Activated CD4-positive, alpha-beta T cell treated with anti-CD3 and anti-CD28 coated beads for 36 hours (primary cell): ENCODE results near the gene C20orf204. TPM values are rescaled to one million over a fixed set of nuclear protein-coding genes. Genes with fewer than 3 reads are reported as not detected.

Source experiments
- ATAC-seq: fragments of 200-7000 bp; cut with Tn5 transposase; one replicate; pipeline ENCODE4 v1.10.0; 2021; ENCODE audit warnings: mild to moderate bottlenecking, moderate library complexity
- CTCF ChIA-PET: fragments of 350-600 bp; sonication (Branson Sonifier 250); formaldehyde crosslinking; loops from one replicate; lab custom pipeline; 2021; ENCODE audit warnings: antibody characterized with exemption; lab: Charles Lee
- POLR2A ChIA-PET: fragments of 350-600 bp; sonication (Branson Sonifier 250); formaldehyde crosslinking; loops from one replicate; lab custom pipeline; 2021; ENCODE audit warnings: antibody characterized with exemption, inconsistent platforms; lab: Charles Lee
- DNase-seq: peaks from one replicate; pipeline ENCODE4 v3.0.0-alpha.2; 2020
- H3K27ac Mint-ChIP-seq: one replicate; pipeline ENCODE4 v1.8.0; 2021; ENCODE audit warnings: mixed read lengths
- H3K27me3 Mint-ChIP-seq: one replicate; pipeline ENCODE4 v1.8.0; 2021; ENCODE audit warnings: mixed read lengths
- H3K36me3 Mint-ChIP-seq: one replicate; pipeline ENCODE4 v1.8.0; 2021; ENCODE audit warnings: low read depth, mixed read lengths
- H3K4me1 Mint-ChIP-seq: one replicate; pipeline ENCODE4 v1.8.0; 2021; ENCODE audit warnings: mixed read lengths
- H3K4me3 Mint-ChIP-seq: one replicate; pipeline ENCODE4 v1.8.0; 2021; ENCODE audit warnings: mild to moderate bottlenecking, moderate library complexity, mixed read lengths
- H3K9me3 Mint-ChIP-seq: one replicate; pipeline ENCODE4 v1.8.0; 2021; ENCODE audit warnings: low read depth, mixed read lengths
- intact Hi-C, 2 experiments: fragments of 100-400 bp; cut with DNase I in 1 of 2; cut with micrococcal nuclease in 1 of 2; formaldehyde crosslinking; loops; one replicate each; pipeline versions ENCODE4 v1.14.2 to v1.15.1; 2022 to 2024; cut with DNase I, micrococcal nuclease
- total RNA-seq, 2 experiments: library from RNA; stranded (reverse); gene quantifications; one replicate each; pipeline ENCODE4 v1.2.3, GENCODE V29; 2021

Gene C20orf204
- total RNA-seq, 2 experiments from 2014 or later: 2.3 to 3.3 TPM

DNA sequence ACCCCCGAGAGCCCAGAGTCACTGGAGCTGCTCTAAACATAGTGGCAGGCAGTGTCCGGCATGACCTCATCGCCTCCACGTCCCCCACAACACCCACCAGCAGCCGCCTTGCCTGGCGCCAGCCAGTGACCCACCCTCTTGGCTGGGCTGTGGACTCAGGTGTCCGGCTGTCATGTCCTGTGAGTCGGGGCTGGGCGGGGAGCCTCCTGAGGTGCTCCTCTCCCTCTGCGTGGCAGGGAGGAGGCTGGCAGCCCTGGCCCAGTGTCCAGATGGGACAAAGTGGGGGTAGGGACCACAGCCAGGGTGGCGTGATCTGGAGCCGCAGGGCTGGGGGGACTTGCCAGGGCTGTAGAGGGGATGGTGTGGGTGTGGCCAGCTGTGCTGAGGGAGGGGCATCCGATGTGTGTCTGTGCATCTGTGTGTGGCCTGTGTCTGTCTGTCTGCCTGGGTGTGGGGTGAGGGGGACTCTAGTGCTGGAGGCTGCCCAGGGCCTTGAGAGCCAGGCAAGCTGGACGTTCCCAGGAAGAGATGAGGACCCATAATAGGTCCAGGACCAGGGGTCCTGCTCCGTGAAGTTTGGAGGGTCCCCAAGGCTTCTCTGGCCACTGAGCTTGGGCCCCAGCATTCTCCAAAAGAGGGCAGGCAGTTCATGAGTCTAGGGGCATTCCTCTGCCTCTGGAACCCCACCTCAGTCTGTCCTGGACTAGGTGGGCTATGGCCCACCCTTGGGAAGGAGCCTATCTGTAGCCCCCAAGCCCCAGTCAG lies 15.8 kb downstream of the C20orf204 start:
- Mint-ChIP-seq H3K27me3 (peaks cover 38% of the 10 kb centered on the region), H3K9me3 (no peaks in the 10 kb centered on the region), H3K27ac (no peak overlapping the region), H3K36me3 (no peaks in the 10 kb centered on the region), H3K4me3 (no peak overlapping the region), H3K4me1 (peaks cover 2% of the 10 kb centered on the region)
- ATAC-seq (no peak), DNase-seq (no peak)
- ChIA-PET CTCF (interaction anchor here (0.7 to 1.2 kb wide), 3 partner anchors 11 to 344 kb away, joined by 3 to 5 read pairs (median 5); no protein-coding TSS in a partner anchor), POLR2A (no interaction called here)
- intact Hi-C loops: no loop called here

DNA sequence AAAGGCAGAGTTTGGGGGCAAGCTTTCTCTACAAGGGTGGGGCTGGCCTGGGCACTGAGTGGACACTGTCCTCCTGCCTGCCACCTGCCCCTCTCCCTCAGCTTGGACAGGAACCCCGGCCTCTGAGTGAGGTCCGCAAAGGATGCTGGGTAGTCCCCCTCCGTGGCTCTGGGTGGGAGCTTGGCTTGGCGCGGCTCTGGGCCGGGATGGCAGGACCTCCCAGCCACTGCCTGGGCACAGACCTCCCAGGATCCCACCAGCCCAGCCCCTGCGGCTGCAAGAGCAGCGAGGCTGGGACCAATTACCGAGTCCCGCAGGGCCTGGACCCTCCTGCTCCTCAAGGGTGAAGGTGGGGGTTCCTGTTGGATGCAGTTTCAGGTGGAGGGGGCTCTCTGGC lies 16.3 kb downstream of the C20orf204 start:
- DNase-seq: no peak
- ATAC-seq: no peak
- POLR2A ChIA-PET: no interaction called here
- CTCF ChIA-PET: interaction anchor here (0.7 to 1.4 kb wide), 5 partner anchors 13 to 345 kb away, joined by 3 to 5 read pairs (median 3); no protein-coding TSS in a partner anchor
- Mint-ChIP-seq H3K27me3 (peaks cover 32% of the 10 kb centered on the region), H3K9me3 (no peaks in the 10 kb centered on the region), H3K27ac (no peak overlapping the region), H3K4me3 (no peak overlapping the region), H3K4me1 (peaks cover 4% of the 10 kb centered on the region), H3K36me3 (no peaks in the 10 kb centered on the region)
- intact Hi-C loops: no loop called here

- CTCF ChIA-PET: interaction anchor here (1.0 to 1.6 kb wide), 5 partner anchors 14 to 67 kb away, joined by 3 to 4 read pairs (median 3); partner anchors contain the start of gene LKAAEAR1
- intact Hi-C loops: no loop called here
- peaks cover 30% of the 10 kb centered on the region for H3K27me3 Mint-ChIP-seq
- no peaks in the 10 kb centered on the region for H3K9me3 Mint-ChIP-seq
- DNase-seq (no peak), ATAC-seq (no peak)
- POLR2A ChIA-PET: no interaction called here
- H3K4me3 Mint-ChIP-seq: no peak overlapping the region
- no peak overlapping the region for H3K27ac Mint-ChIP-seq
- H3K4me1 Mint-ChIP-seq: peaks cover 11% of the 10 kb centered on the region
- no peaks in the 10 kb centered on the region for H3K36me3 Mint-ChIP-seq
Observed at GRCh38 chr20:64052987-64053840, 17.2 kb downstream of the C20orf204 start.

DNA sequence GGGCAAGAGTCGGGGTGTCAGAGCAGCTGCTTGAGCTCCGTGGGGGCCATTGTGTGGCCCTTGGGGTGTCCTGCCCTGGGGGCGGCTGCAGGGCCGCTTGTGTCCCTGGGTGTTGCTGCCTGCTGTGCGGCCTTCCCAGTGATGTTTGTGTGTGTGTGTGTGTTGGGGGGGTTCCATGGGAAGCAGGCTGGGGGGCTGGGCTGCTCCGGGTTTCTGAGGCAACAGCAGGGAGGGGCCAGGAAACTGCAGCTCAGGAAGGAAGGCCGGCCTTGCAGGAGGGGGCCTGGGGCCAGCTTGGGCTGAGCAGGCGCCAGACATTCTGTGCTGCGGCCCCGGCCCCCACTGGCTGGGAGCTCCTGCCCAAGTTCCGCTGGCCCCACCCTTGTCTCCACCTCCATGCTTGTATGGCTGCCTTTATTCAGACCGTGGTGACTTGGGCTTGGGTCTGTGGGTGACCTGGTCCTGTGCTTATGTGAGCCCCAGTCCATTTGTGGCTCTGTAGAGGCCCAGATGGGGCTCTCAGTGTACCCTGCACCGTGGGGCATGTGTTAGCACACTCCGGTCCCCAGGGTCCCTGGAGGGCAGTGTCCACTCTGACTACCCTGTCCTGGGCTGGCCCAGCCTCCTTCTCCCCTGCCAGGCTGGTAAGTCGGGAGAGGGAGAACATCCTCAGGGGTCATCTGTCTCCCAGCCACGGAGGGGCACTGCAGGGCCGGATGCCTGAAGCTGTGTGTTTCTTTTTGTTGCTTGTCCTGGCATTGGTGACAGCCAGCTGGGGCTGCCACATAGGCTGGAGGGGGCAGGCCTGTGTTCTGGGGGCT lies 18.1 kb downstream of the C20orf204 start:
- DNase-seq (no peak), ATAC-seq (no peak)
- no peaks in the 10 kb centered on the region for H3K9me3 Mint-ChIP-seq
- intact Hi-C loops: no loop called here
- ChIA-PET POLR2A (no interaction called here), CTCF (interaction anchor here (1.0 to 1.6 kb wide), 4 partner anchors 15 to 66 kb away, joined by 3 to 4 read pairs (median 4); partner anchors contain the start of gene LKAAEAR1)
- H3K27ac Mint-ChIP-seq: no peak overlapping the region
- H3K36me3 Mint-ChIP-seq: no peaks in the 10 kb centered on the region
- H3K4me3 Mint-ChIP-seq: no peak overlapping the region
- peaks cover 15% of the 10 kb centered on the region for H3K4me1 Mint-ChIP-seq
- peaks cover 28% of the 10 kb centered on the region for H3K27me3 Mint-ChIP-seq

- peaks cover 14% of the 10 kb centered on the region for H3K4me1 Mint-ChIP-seq
- DNase-seq (no peak), ATAC-seq (no peak)
- H3K36me3 Mint-ChIP-seq: no peaks in the 10 kb centered on the region
- H3K9me3 Mint-ChIP-seq: no peaks in the 10 kb centered on the region
- CTCF ChIA-PET: no interaction called here
- H3K27ac Mint-ChIP-seq: no peak overlapping the region
- peaks cover 23% of the 10 kb centered on the region for H3K27me3 Mint-ChIP-seq
- no peak overlapping the region for H3K4me3 Mint-ChIP-seq
- intact Hi-C loops: loop anchor here in 1 of 2 experiments (1.0 to 5.0 kb wide), 2 partner anchors 14 to 73 kb away; partner anchors contain the start of gene PRPF6
- POLR2A ChIA-PET: no interaction called here
Observed at GRCh38 chr20:64055396-64055892, 19.5 kb downstream of the C20orf204 start.

DNA sequence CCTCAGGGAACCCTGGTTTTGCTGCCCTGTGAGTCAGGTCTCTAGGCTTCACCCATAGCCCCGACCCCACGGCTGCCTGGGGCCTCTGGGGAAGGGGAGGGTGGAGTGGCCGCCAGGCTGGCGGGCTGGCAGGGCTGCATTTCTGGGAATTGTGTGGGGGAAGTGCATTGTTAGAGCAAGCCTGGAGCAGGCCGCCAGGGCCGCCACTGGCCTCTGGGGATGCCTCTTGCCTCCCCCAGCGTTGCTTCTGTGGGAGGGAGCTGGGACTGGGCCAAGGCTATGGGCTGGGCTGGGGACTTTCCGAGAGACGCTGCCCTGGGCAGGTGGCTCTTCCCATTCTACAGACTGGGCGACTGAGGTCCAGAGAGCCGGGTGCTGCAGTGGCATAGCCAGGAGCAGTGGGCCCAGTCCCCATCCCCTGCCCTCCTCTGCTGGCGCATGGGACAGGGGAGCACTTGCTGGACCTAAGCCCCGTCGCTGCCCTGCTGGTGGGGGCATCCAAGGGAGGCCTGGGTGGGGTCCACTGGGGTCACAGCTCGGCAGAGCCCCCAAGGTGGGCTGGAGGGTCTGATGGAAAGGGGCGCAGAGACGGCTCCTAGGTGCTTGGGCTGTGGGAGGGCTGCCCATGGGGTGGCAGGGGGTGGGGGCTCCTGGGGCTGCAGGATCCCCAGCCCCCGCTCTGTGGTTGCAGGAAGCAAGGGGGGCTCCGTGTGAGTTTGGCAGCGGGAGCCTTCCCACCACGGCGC lies 20.1 kb downstream of the C20orf204 start:
- H3K4me3 Mint-ChIP-seq: no peak overlapping the region
- POLR2A ChIA-PET: no interaction called here
- peaks cover 14% of the 10 kb centered on the region for H3K4me1 Mint-ChIP-seq
- DNase-seq (no peak), ATAC-seq (no peak)
- intact Hi-C loops: loop anchor here (1.0 to 5.0 kb wide), 3 partner anchors 15 to 349 kb away; partner anchors contain the start of genes ARFRP1 (in 1 of the 2) and PRPF6 (in 1 of the 2)
- H3K9me3 Mint-ChIP-seq: no peaks in the 10 kb centered on the region
- CTCF ChIA-PET: interaction anchor here (0.6 to 1.7 kb wide), 7 partner anchors 10 to 464 kb away, joined by 3 to 6 read pairs (median 3); no protein-coding TSS in a partner anchor
- peaks cover 18% of the 10 kb centered on the region for H3K27me3 Mint-ChIP-seq
- H3K27ac Mint-ChIP-seq: no peak overlapping the region
- H3K36me3 Mint-ChIP-seq: no peaks in the 10 kb centered on the region

DNA sequence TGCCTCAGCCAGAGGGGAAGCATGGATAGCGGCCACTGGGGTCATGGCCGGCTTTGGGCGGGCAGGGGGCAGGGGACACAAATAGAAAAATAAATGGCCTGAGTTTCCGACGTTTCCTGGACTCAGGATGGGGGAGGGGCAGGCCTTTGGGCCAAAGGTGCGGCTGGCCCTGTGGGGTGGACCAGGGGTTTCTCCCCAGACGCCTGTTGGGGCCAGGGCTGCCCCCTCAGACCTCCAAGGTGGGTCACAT lies 20.6 kb downstream of the C20orf204 start:
- ATAC-seq (no peak), DNase-seq (no peak)
- ChIA-PET POLR2A (no interaction called here), CTCF (interaction anchor here (0.6 to 1.7 kb wide), 7 partner anchors 10 to 465 kb away, joined by 3 to 6 read pairs (median 3); no protein-coding TSS in a partner anchor)
- H3K36me3 Mint-ChIP-seq: no peaks in the 10 kb centered on the region
- no peaks in the 10 kb centered on the region for H3K9me3 Mint-ChIP-seq
- peaks cover 14% of the 10 kb centered on the region for H3K4me1 Mint-ChIP-seq
- peaks cover 17% of the 10 kb centered on the region for H3K27me3 Mint-ChIP-seq
- no peak overlapping the region for H3K4me3 Mint-ChIP-seq
- no peak overlapping the region for H3K27ac Mint-ChIP-seq
- intact Hi-C loops: loop anchor here (2.0 to 5.0 kb wide), 2 partner anchors 74 to 350 kb away; partner anchors contain the start of genes ARFRP1 (in 1 of the 2) and PRPF6 (in 1 of the 2)

DNA sequence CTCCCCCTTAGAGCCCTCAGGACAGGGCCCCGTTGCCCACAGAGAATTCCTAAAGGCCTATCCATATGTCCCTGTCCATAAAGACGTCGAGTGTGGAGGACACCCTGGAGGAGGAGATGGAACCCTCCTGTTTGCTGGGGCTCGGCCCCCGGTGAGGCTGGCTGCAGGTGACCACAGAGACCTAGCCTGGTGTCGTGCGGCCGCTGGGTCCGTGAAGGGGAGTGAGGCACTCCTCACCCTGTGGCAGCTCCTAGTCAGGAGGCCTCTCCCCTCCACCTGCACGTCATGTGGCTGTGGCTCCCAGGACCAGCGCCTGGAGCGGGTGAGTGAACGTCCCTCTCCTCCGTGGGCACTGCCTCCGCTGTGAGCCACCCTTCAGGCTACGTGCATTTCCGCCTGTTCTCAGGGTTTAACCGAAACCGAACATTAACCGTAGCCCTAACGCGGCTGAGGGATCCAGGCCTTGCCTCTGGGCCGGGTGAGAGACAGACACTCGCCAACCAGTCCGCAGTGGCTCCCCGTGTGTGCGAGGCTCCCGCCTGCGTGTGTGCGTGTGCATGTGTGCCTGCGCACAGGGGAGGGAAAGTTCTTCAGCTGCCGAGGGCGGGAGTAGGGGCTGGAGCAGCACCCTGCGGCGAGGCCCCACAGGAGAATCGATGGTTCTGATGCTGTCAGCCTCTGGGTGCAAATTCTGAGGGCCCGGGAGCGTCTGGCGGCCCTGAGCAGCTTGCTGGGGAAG lies 21.1 kb downstream of the C20orf204 start:
- intact Hi-C loops: loop anchor here (1.0 to 5.0 kb wide), 4 partner anchors 18 to 350 kb away; partner anchors contain the start of genes ARFRP1 (in 1 of the 2) and PRPF6 (in 1 of the 2)
- H3K27me3 Mint-ChIP-seq: peaks cover 14% of the 10 kb centered on the region
- POLR2A ChIA-PET: interaction anchor here (0.6 kb wide), 1 partner anchor 18 kb away, joined by 3 read pairs; no protein-coding TSS in a partner anchor
- CTCF ChIA-PET: interaction anchor here (0.6 to 1.7 kb wide), 14 partner anchors 8 to 747 kb away, joined by 3 to 6 read pairs (median 4); partner anchors contain the start of gene PRPF6
- ATAC-seq (peak; percentile 63), DNase-seq (peak; percentile 72)
- H3K27ac Mint-ChIP-seq: peak overlapping the region; percentile 83
- no peaks in the 10 kb centered on the region for H3K36me3 Mint-ChIP-seq
- H3K9me3 Mint-ChIP-seq: no peaks in the 10 kb centered on the region
- H3K4me1 Mint-ChIP-seq: peaks cover 16% of the 10 kb centered on the region
- H3K4me3 Mint-ChIP-seq: peak overlapping the region; percentile 79

DNA sequence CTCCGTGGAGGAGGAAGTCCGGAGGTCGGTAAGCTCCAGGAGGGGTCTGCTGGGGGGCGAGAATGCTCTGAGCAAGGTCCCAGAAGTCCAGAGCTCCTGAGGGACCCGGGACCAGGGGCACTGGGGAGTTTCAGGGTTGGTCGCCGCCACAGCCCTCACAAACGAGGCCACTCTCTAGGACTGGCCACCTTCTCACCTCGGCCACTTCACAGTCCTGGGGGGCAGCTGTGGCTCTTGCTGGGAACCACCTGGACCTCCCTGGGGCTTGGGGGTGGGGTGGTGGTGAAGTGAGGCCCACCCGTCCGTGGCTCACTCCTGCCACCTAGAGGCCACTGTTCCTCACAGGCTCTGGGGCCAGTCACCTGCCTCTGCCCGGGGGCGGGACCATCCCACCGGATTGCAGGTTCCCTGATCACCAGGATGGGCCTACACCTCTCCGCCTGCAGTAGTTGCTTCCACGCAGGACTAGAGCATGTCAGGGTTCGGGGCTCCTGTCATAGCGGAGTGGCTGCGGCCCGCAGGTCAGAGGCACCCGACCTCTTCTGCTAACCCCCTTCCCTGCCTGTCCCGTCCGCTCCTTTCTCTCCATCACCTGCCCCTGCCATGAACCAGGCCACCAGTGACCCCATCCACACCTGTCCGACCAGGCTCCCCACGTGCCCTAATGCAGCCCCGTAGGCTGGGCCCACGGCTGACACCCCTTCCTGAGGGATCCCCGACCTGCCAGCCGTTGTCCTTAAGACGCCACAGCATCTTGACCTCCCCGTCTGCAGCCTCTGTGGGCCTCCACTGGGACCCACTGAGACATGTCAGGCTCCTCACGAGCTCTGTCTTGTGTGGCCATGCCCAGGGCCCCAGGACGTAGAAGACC lies 21.9 kb downstream of the C20orf204 start:
- Mint-ChIP-seq H3K4me3 (peak overlapping the region; percentile 79), H3K27ac (peak overlapping the region; percentile 83), H3K27me3 (peaks cover 11% of the 10 kb centered on the region), H3K36me3 (no peaks in the 10 kb centered on the region), H3K4me1 (peaks cover 21% of the 10 kb centered on the region), H3K9me3 (no peaks in the 10 kb centered on the region)
- intact Hi-C loops: loop anchor here (1.0 to 5.0 kb wide), 4 partner anchors 19 to 351 kb away; partner anchors contain the start of genes ARFRP1 (in 1 of the 2) and PRPF6 (in 1 of the 2)
- peak; percentile 82 for ATAC-seq
- DNase-seq: peak; percentile 93
- ChIA-PET CTCF (interaction anchor here (0.6 to 1.7 kb wide), 11 partner anchors 8 to 748 kb away, joined by 3 to 6 read pairs (median 4); partner anchors contain the start of gene PRPF6), POLR2A (interaction anchor here (0.6 kb wide), 1 partner anchor 19 kb away, joined by 3 read pairs; no protein-coding TSS in a partner anchor)
